ENCODE results near the gene ATP8B4. TPM values are rescaled to one million over a fixed set of nuclear protein-coding genes. Genes with fewer than 3 reads are reported as not detected.

Gene ATP8B4
- polyA plus RNA-seq, 1 experiment: 1.0 TPM

DNA sequence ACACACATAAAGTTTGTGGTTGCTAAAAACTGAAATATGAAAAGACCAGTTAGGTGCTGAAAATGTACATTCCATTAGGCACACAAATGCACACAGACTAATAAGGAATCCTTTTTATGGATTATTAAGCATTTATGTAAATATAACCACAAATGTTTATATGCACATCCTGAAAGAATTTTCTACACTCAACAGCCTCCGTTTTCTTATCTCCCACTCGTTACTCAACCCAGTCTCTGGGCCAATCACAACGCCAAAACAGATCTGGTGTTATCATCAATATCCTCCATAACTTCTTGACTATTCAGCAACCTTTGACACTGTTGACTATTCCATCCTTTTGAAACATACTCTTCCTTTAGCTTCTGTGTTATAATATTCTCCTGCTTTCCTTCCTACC lies 136.4 kb downstream of the ATP8B4 start:
- TF ChIP-seq, protein P1, sequence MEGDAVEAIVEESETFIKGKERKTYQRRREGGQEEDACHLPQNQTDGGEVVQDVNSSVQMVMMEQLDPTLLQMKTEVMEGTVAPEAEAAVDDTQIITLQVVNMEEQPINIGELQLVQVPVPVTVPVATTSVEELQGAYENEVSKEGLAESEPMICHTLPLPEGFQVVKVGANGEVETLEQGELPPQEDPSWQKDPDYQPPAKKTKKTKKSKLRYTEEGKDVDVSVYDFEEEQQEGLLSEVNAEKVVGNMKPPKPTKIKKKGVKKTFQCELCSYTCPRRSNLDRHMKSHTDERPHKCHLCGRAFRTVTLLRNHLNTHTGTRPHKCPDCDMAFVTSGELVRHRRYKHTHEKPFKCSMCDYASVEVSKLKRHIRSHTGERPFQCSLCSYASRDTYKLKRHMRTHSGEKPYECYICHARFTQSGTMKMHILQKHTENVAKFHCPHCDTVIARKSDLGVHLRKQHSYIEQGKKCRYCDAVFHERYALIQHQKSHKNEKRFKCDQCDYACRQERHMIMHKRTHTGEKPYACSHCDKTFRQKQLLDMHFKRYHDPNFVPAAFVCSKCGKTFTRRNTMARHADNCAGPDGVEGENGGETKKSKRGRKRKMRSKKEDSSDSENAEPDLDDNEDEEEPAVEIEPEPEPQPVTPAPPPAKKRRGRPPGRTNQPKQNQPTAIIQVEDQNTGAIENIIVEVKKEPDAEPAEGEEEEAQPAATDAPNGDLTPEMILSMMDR (IDR thresholded peaks at IDR 0.05; ENCODE audit: low read depth, low read length): no peak
- no peak for DNase-seq (ENCODE audit: low read depth, low spot score)
- Histone ChIP-seq H3K27ac (ENCODE audit: low read depth, low read length) (no peak overlapping the region), H3K27me3 (ENCODE audit: control insufficient read depth, insufficient read depth, low read length) (no peaks in the 10 kb centered on the region), H3K4me3 (ENCODE audit: low read depth, low read length) (no peak overlapping the region), H3K9me3 (ENCODE audit: control insufficient read depth, insufficient read depth, low read length) (no peaks in the 10 kb centered on the region)
- CTCF ChIA-PET: interaction anchor here (1.5 kb wide), 1 partner anchor 21 kb away, joined by 6 read pairs; no protein-coding TSS in a partner anchor
- POLR2A ChIA-PET: no interaction called here

DNA sequence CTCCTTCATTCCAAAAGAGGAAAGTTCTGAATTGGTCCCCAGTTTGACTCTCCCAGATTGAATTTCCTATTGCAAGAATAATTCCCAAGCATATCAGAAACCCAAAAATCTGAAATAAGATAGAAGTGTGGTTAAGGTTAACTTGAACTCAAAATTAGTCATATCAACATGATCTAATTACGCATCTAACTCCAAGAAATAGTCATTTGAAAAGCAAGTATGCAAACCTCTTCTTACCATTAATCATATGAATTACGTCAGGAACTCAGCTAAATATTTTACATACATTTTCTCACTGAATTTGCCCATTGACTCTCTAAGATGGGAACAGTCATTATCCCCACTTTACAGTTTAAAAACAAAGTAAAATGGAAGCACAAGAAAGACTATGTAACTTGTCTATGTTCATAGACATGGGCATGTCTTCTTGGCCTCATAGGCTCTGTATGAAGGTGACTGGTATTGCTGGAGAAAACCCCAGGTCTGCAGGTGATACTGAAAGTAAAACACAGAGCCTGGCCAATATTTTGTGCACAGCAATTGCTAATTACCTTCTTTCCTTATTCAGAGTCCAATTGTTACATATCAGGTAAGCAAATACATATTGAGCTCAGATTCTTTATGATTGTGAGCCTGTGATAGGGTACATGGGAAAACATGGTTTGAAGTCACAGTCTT lies 139.2 kb downstream of the ATP8B4 start:
- Histone ChIP-seq H3K9me3 (ENCODE audit: control insufficient read depth, insufficient read depth, low read length) (no peaks in the 10 kb centered on the region), H3K4me3 (ENCODE audit: low read depth, low read length) (no peak overlapping the region), H3K27me3 (ENCODE audit: control insufficient read depth, insufficient read depth, low read length) (no peaks in the 10 kb centered on the region), H3K27ac (ENCODE audit: low read depth, low read length) (no peak overlapping the region)
- no peak for DNase-seq (ENCODE audit: low read depth, low spot score)
- ChIA-PET CTCF (no interaction called here), POLR2A (no interaction called here)
- TF ChIP-seq, protein P1 (IDR thresholded peaks at IDR 0.05; ENCODE audit: low read depth, low read length): no peak

DNA sequence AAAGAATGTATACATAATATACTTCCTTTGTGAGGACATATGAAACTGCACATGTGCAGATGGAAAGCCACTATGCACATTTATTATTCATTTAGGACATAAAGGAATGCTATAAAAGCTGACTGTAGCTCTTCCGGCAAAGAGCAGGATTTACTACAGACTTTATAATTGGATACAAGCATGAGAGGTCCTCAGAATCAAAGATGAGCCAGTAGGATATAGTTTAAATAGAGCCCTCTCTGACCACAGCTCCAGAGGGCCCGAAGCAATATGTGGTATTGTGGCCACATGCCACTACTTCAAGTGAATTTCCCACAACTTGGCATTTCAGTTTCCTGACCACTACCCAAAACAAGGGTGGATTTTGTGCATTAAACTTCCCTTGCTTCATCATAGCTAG lies 140.9 kb downstream of the ATP8B4 start:
- TF ChIP-seq, protein P1 (IDR thresholded peaks at IDR 0.05; ENCODE audit: low read depth, low read length): no peak
- CTCF ChIA-PET: no interaction called here
- Histone ChIP-seq H3K27me3 (ENCODE audit: control insufficient read depth, insufficient read depth, low read length) (no peaks in the 10 kb centered on the region), H3K27ac (ENCODE audit: low read depth, low read length) (no peak overlapping the region), H3K9me3 (ENCODE audit: control insufficient read depth, insufficient read depth, low read length) (no peaks in the 10 kb centered on the region), H3K4me3 (ENCODE audit: low read depth, low read length) (no peak overlapping the region)
- no peak for DNase-seq (ENCODE audit: low read depth, low spot score)
- POLR2A ChIA-PET: no interaction called here

DNA sequence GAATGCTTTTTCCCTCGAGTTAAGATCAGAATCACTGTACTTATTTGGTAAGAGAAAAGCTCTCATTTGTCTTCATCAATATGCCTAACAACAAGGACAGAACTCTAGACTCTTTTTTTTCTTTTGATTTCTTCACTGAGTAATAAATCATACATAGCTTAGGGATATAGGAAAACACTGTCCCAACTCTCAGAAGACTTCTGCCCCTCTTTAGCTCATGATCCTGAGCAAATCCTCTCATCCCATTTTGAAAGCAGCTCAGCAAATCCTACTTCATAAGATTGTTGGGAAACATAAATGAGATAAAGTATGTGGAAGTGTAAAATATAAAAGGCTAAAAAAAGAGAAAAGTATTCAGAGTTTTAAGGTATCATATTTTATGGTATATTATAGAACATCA lies 141.7 kb downstream of the ATP8B4 start:
- no peak for DNase-seq (ENCODE audit: low read depth, low spot score)
- POLR2A ChIA-PET: no interaction called here
- CTCF ChIA-PET: no interaction called here
- Histone ChIP-seq H3K4me3 (ENCODE audit: low read depth, low read length) (no peak overlapping the region), H3K9me3 (ENCODE audit: control insufficient read depth, insufficient read depth, low read length) (no peaks in the 10 kb centered on the region), H3K27ac (ENCODE audit: low read depth, low read length) (no peak overlapping the region), H3K27me3 (ENCODE audit: control insufficient read depth, insufficient read depth, low read length) (no peaks in the 10 kb centered on the region)
- TF ChIP-seq, protein P1 (IDR thresholded peaks at IDR 0.05; ENCODE audit: low read depth, low read length): no peak

DNA sequence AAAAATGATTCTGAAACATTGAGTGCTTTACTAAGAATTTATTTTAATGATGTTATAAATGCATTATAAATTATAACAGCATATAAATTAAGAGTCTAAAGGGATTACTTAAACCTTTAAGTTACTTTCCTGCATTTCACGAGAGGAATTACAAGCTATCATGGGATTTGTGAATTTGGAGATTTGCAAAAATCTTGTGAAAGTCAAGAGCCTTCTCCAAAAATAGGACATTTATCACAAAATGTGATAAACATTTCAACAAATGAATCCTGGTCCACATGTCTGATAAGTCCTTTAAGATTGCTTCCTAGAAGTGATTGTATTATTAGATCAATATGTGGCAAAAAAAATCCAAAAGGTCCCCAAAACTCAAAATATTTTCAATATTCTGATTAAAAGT lies 154.5 kb downstream of the ATP8B4 start:
- no peak overlapping the region for H3K4me3 ChIP-seq (ENCODE audit: low read depth, low read length)
- TF ChIP-seq, protein P1 (IDR thresholded peaks at IDR 0.05; ENCODE audit: low read depth, low read length): no peak
- no peak for DNase-seq (ENCODE audit: low read depth, low spot score)
- no peak overlapping the region for H3K27ac ChIP-seq (ENCODE audit: low read depth, low read length)
- H3K9me3 ChIP-seq (ENCODE audit: control insufficient read depth, insufficient read depth, low read length): peaks cover 15% of the 10 kb centered on the region
- peaks cover 2% of the 10 kb centered on the region for H3K27me3 ChIP-seq (ENCODE audit: control insufficient read depth, insufficient read depth, low read length)
- ChIA-PET POLR2A (no interaction called here), CTCF (no interaction called here)
